ENCODE measurements around the gene LYAR. TPM values are rescaled to one million over a fixed set of nuclear protein-coding genes. Genes with fewer than 3 reads are reported as not detected.
A peak's percentile ranks its signal among the peaks of the same experiment; 100 is the strongest.

LYAR gene
- total RNA-seq, 1 experiment from 2014 or later: 37.5 TPM

- DNase-seq (no peak), ATAC-seq (no peak)
- no peaks in the 10 kb centered on the region for H3F3A ChIP-seq (ENCODE audit: low read length, unreplicated experiment)
- H3K9ac ChIP-seq (ENCODE audit: low read length): no peak overlapping the region
- no peaks in the 10 kb centered on the region for H4K20me1 ChIP-seq (ENCODE audit: low read length)
- no peaks in the 10 kb centered on the region for H3K9me3 ChIP-seq (ENCODE audit: low read length)
- no peaks in the 10 kb centered on the region for H3K9me2 ChIP-seq (replicated peaks; ENCODE audit: low read length)
- H3K27me3 ChIP-seq (ENCODE audit: low read length): no peaks in the 10 kb centered on the region
- ChIA-PET CTCF (no interaction called here), POLR2A (ENCODE audit: unreplicated experiment) (no interaction called here)
- BruUV-seq (replicated peaks): no TSS peak
- no peak overlapping the region for H2AFZ ChIP-seq (ENCODE audit: low read length)
- no peak overlapping the region for H3K27ac ChIP-seq (ENCODE audit: low read length)
- no peaks in the 10 kb centered on the region for H3K4me1 ChIP-seq (ENCODE audit: insufficient read depth, low read length)
- H3K4me3 ChIP-seq (ENCODE audit: low read length): no peak overlapping the region
- H3K36me3 ChIP-seq (ENCODE audit: low read depth, low read length): peaks cover 52% of the 10 kb centered on the region
- intact Hi-C loops (cut with micrococcal nuclease): no loop called here
- TF ChIP-seq EZH2phosphoT487 (IDR thresholded peaks at IDR 0.05; ENCODE audit: borderline replicate concordance, low read length) (no peak), EZH2 (IDR thresholded peaks at IDR 0.05; ENCODE audit: low read length, unreplicated experiment) (no peak), CTCF (conservative IDR thresholded peaks at IDR 0.05; ENCODE audit: low read depth, low read length) (no peak)
- no peak overlapping the region for H3K4me2 ChIP-seq (ENCODE audit: low read length)
- no peaks in the 10 kb centered on the region for H3K79me2 ChIP-seq (ENCODE audit: low read length)
Measured at GRCh38 chr4:4277531-4277930, 12.4 kb downstream of the LYAR start.

GRCh38 chr4:4274226-4274625 lies 15.7 kb downstream of the LYAR start:
- H3K27me3 ChIP-seq (ENCODE audit: low read length): no peaks in the 10 kb centered on the region
- H3K9me2 ChIP-seq (replicated peaks; ENCODE audit: low read length): no peaks in the 10 kb centered on the region
- BruUV-seq (replicated peaks): no TSS peak
- no peak overlapping the region for H3K4me2 ChIP-seq (ENCODE audit: low read length)
- H4K20me1 ChIP-seq (ENCODE audit: low read length): no peaks in the 10 kb centered on the region
- H3K79me2 ChIP-seq (ENCODE audit: low read length): no peaks in the 10 kb centered on the region
- peaks cover 10% of the 10 kb centered on the region; the same call in 1 of the 2 replicates for H3K4me1 ChIP-seq (ENCODE audit: insufficient read depth, low read length)
- H3K4me3 ChIP-seq (ENCODE audit: low read length): no peak overlapping the region
- no peak overlapping the region for H2AFZ ChIP-seq (ENCODE audit: low read length)
- CTCF ChIA-PET: no interaction called here
- no peak overlapping the region for H3K27ac ChIP-seq (ENCODE audit: low read length)
- DNase-seq (no peak), ATAC-seq (no peak)
- peaks cover 38% of the 10 kb centered on the region for H3K36me3 ChIP-seq (ENCODE audit: low read depth, low read length)
- intact Hi-C loops (cut with micrococcal nuclease): no loop called here
- H3K9me3 ChIP-seq (ENCODE audit: low read length): no peaks in the 10 kb centered on the region
- no peaks in the 10 kb centered on the region for H3F3A ChIP-seq (ENCODE audit: low read length, unreplicated experiment)
- POLR2A ChIA-PET (ENCODE audit: unreplicated experiment): no interaction called here
- H3K9ac ChIP-seq (ENCODE audit: low read length): no peak overlapping the region
- TF ChIP-seq EZH2phosphoT487 (IDR thresholded peaks at IDR 0.05; ENCODE audit: borderline replicate concordance, low read length) (no peak), EZH2 (IDR thresholded peaks at IDR 0.05; ENCODE audit: low read length, unreplicated experiment) (no peak), CTCF (conservative IDR thresholded peaks at IDR 0.05; ENCODE audit: low read depth, low read length) (no peak)

DNA sequence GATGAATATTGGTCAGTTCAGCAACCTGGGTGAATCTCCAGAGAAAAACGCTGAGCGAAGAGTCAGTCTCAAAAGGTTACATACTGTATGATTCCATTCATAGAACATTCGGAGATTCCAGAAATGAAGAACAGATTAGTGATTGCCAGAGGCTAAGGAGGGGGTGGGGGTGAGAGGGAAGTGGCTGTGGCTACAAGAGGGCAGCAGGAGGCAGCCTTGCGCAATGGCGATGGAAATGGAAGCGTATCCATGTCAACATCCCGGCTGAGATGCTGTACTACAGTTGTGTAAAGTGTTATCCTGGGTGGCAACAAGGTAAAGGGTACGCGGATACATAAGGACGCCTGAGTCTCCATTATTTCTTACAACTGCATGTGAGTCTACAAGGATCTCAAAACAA lies 18.0 kb downstream of the LYAR start:
- Histone ChIP-seq H3K36me3 (ENCODE audit: low read depth, low read length) (peaks cover 23% of the 10 kb centered on the region), H3K9me2 (replicated peaks; ENCODE audit: low read length) (no peaks in the 10 kb centered on the region), H3K27me3 (ENCODE audit: low read length) (no peaks in the 10 kb centered on the region), H4K20me1 (ENCODE audit: low read length) (no peaks in the 10 kb centered on the region), H3K9ac (ENCODE audit: low read length) (no peak overlapping the region), H2AFZ (ENCODE audit: low read length) (no peak overlapping the region), H3K27ac (ENCODE audit: low read length) (no peak overlapping the region), H3K4me3 (ENCODE audit: low read length) (no peak overlapping the region), H3K9me3 (ENCODE audit: low read length) (no peaks in the 10 kb centered on the region), H3K79me2 (ENCODE audit: low read length) (no peaks in the 10 kb centered on the region), H3K4me1 (ENCODE audit: insufficient read depth, low read length) (peaks cover 10% of the 10 kb centered on the region; the same call in 1 of the 2 replicates), H3K4me2 (ENCODE audit: low read length) (no peak overlapping the region), H3F3A (ENCODE audit: low read length, unreplicated experiment) (no peaks in the 10 kb centered on the region)
- no peak for DNase-seq
- intact Hi-C loops (cut with micrococcal nuclease): no loop called here
- ATAC-seq: no peak
- TF ChIP-seq EZH2phosphoT487 (IDR thresholded peaks at IDR 0.05; ENCODE audit: borderline replicate concordance, low read length) (no peak), EZH2 (IDR thresholded peaks at IDR 0.05; ENCODE audit: low read length, unreplicated experiment) (no peak), CTCF (conservative IDR thresholded peaks at IDR 0.05; ENCODE audit: low read depth, low read length) (0 out of 2 replicates have a peak, but pooled peaks have one; percentile 15)
- BruUV-seq (replicated peaks): no TSS peak
- ChIA-PET POLR2A (ENCODE audit: unreplicated experiment) (no interaction called here), CTCF (no interaction called here)
